ENCODE measurements around the gene KCNK3. TPM values are rescaled to one million over a fixed set of nuclear protein-coding genes. Genes with fewer than 3 reads are reported as not detected.

The KCNK3 gene
- total and polyA plus RNA-seq, 11 donors, result 0.61 to 12.2 (median 2.1) TPM

GRCh38 chr2:26739514-26739913, 47.0 kb downstream of the KCNK3 start:
- intact Hi-C loops (cut with DNase I), result loop anchor here in 1 of 10 donors (5.0 kb wide), 1 partner anchor 47 kb away; the partner anchor contains the start of gene KCNK3
- Histone ChIP-seq H3K4me1 (peaks cover 0 to 16% (median 4%) of the 10 kb centered on the region in 12 donors), H3K27ac (no peak overlapping the region), H3K9me3 (no peaks in the 10 kb centered on the region), H3K27me3 (no peaks in the 10 kb centered on the region), H3K36me3 (no peaks in the 10 kb centered on the region), H3K4me3 (no peak overlapping the region)
- ATAC-seq (no peak), DNase-seq (no peak)
- no peak for TF ChIP-seq POLR2A (IDR thresholded peaks at IDR 0.05)
- TF ChIP-seq, protein P1, sequence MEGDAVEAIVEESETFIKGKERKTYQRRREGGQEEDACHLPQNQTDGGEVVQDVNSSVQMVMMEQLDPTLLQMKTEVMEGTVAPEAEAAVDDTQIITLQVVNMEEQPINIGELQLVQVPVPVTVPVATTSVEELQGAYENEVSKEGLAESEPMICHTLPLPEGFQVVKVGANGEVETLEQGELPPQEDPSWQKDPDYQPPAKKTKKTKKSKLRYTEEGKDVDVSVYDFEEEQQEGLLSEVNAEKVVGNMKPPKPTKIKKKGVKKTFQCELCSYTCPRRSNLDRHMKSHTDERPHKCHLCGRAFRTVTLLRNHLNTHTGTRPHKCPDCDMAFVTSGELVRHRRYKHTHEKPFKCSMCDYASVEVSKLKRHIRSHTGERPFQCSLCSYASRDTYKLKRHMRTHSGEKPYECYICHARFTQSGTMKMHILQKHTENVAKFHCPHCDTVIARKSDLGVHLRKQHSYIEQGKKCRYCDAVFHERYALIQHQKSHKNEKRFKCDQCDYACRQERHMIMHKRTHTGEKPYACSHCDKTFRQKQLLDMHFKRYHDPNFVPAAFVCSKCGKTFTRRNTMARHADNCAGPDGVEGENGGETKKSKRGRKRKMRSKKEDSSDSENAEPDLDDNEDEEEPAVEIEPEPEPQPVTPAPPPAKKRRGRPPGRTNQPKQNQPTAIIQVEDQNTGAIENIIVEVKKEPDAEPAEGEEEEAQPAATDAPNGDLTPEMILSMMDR (IDR thresholded peaks at IDR 0.05), result no peak
- 88 to 98% (median 97%) methylated on average over 7 of the region's 7 CpGs for WGBS, 4 donors

GRCh38 chr2:26740346-26740745, 47.8 kb downstream of the KCNK3 start:
- ATAC-seq (no peak), DNase-seq (no peak)
- intact Hi-C loops (cut with DNase I), result no loop called here
- TF ChIP-seq, protein P1 (IDR thresholded peaks at IDR 0.05), result no peak
- no peak for TF ChIP-seq POLR2A (IDR thresholded peaks at IDR 0.05)
- Histone ChIP-seq H3K36me3 (no peaks in the 10 kb centered on the region), H3K27ac (no peak overlapping the region), H3K27me3 (no peaks in the 10 kb centered on the region), H3K9me3 (no peaks in the 10 kb centered on the region), H3K4me3 (no peak overlapping the region), H3K4me1 (peaks cover 0 to 13% (median 4%) of the 10 kb centered on the region in 12 donors)
- 73 to 85% (median 78%) methylated on average over 6 of the region's 6 CpGs for WGBS, 4 donors

DNA sequence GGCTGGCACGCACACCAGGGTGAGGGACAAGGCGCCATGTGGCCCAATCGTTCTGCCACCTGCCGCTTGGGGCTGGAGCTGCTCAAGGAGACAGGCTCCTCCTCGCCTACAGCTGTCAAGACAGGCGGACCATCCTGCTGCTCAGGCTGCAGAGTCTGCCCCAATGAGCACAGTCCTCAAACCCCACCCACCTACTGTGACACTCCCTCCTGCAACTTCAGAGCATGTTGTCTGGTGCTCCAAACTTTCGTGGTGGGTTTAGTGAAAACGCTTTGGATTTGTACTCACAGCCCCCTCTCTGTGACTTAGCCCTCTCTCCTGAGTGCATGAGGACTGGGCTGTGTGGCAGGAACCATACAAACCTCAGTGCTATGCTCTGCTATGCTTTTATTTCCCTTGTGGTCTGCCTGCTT, 48.4 kb downstream of the KCNK3 start:
- Histone ChIP-seq H3K4me1 (peaks cover 0 to 12% (median 3%) of the 10 kb centered on the region in 12 donors), H3K4me3 (no peak overlapping the region), H3K9me3 (no peaks in the 10 kb centered on the region), H3K36me3 (no peaks in the 10 kb centered on the region), H3K27me3 (no peaks in the 10 kb centered on the region), H3K27ac (no peak overlapping the region)
- ATAC-seq (no peak), DNase-seq (no peak)
- intact Hi-C loops (cut with DNase I), result no loop called here
- TF ChIP-seq, protein P1 (IDR thresholded peaks at IDR 0.05), result no peak
- no peak for TF ChIP-seq POLR2A (IDR thresholded peaks at IDR 0.05)
- WGBS, 4 donors, result 57 to 76% (median 63%) methylated on average over 2 to 8 of the region's 8 CpGs

GRCh38 chr2:26742048-26742770, 49.7 kb downstream of the KCNK3 start:
- WGBS, 4 donors, result 87 to 93% (median 93%) methylated on average over 15 of the region's 15 CpGs
- H3K4me3 ChIP-seq, result no peak overlapping the region
- intact Hi-C loops (cut with DNase I), result no loop called here
- H3K9me3 ChIP-seq, result no peaks in the 10 kb centered on the region
- ATAC-seq (no peak), DNase-seq (no peak)
- no peaks in the 10 kb centered on the region for H3K27me3 ChIP-seq
- H3K4me1 ChIP-seq, result peaks cover 0 to 3% (median 0%) of the 10 kb centered on the region in 12 donors
- TF ChIP-seq, protein P1 (IDR thresholded peaks at IDR 0.05), result no peak
- TF ChIP-seq POLR2A (IDR thresholded peaks at IDR 0.05), result no peak
- no peak overlapping the region for H3K27ac ChIP-seq
- H3K36me3 ChIP-seq, result no peaks in the 10 kb centered on the region
